HCEC 1CT (cell line): ENCODE data around the gene ATP11A.

Source experiments
- DNase-seq: peaks from one replicate; pipeline ENCODE4 v3.0.0-alpha.2; 2017

The ATP11A gene

GRCh38 chr13:112803422-112803821 lies 113.6 kb downstream of the ATP11A start:
- DNase-seq = no peak

- no peak for DNase-seq
Measured at GRCh38 chr13:112804374-112804773, 114.5 kb downstream of the ATP11A start.

GRCh38 chr13:112806739-112807652 lies 117.2 kb downstream of the ATP11A start:
- no peak for DNase-seq

- DNase-seq = no peak
Measured at GRCh38 chr13:112807653-112808376, 118.0 kb downstream of the ATP11A start.

- DNase-seq = no peak
Measured at GRCh38 chr13:112808377-112809140, 118.7 kb downstream of the ATP11A start.

- no peak for DNase-seq
Measured at GRCh38 chr13:112809332-112810315, 119.8 kb downstream of the ATP11A start.

- no peak for DNase-seq
Measured at GRCh38 chr13:112810608-112811007, 120.8 kb downstream of the ATP11A start.

- no peak for DNase-seq
Measured at GRCh38 chr13:112812306-112813055, 122.6 kb downstream of the ATP11A start.

GRCh38 chr13:112813552-112813951 lies 123.7 kb downstream of the ATP11A start:
- DNase-seq = no peak

GRCh38 chr13:112814905-112815585 lies 125.2 kb downstream of the ATP11A start:
- no peak for DNase-seq

GRCh38 chr13:112815871-112816270 lies 126.0 kb downstream of the ATP11A start:
- DNase-seq = no peak

- no peak for DNase-seq
Measured at GRCh38 chr13:112818040-112818697, 128.3 kb downstream of the ATP11A start.

- DNase-seq = no peak
Measured at GRCh38 chr13:112818698-112819045, 128.8 kb downstream of the ATP11A start.

- no peak for DNase-seq
Measured at GRCh38 chr13:112819111-112819510, 129.3 kb downstream of the ATP11A start.

GRCh38 chr13:112819816-112820215 lies 130.0 kb downstream of the ATP11A start:
- no peak for DNase-seq

- DNase-seq = no peak
Measured at GRCh38 chr13:112820318-112820717, 130.5 kb downstream of the ATP11A start.

GRCh38 chr13:112821340-112822055 lies 131.7 kb downstream of the ATP11A start:
- no peak for DNase-seq

- no peak for DNase-seq
Measured at GRCh38 chr13:112822851-112823250, 133.0 kb downstream of the ATP11A start.

GRCh38 chr13:112824429-112824828 lies 134.6 kb downstream of the ATP11A start:
- no peak for DNase-seq
